ENCODE measurements around the gene BAG2. TPM values are rescaled to one million over a fixed set of nuclear protein-coding genes. Genes with fewer than 3 reads are reported as not detected.

Gene BAG2
- total RNA-seq, 4 donors from 2014 or later, result 0.64 to 1.3 (median 1.0) TPM

DNA sequence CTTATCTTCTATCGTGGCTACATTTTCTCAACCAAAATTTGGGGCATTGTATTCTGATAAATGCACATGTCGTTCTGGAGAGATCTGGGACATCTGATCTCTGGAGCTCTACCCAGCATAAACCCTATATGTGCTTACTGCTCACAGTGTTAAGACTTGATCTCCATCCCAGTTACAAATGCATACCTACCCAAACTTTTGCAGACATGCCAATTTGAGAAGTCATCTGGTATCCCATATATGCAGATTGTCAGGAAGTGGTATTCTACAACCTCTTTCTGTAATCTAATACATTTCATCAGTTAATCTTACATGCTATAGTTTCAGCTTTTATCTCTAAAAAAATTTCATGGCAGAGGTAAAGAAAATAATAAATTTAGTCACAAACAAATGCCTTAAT lies 11.2 kb downstream of the BAG2 start:
- Histone ChIP-seq H3K4me1 (no peaks in the 10 kb centered on the region), H3K36me3 (peaks cover 16% of the 10 kb centered on the region), H3K27me3 (no peaks in the 10 kb centered on the region), H3K27ac (no peak overlapping the region), H3K4me3 (no peak overlapping the region), H3K9me3 (no peaks in the 10 kb centered on the region)
- DNase-seq (ENCODE audit: low spot score in 2 of 2), result no peak
- no peak for TF ChIP-seq EP300 (IDR thresholded peaks at IDR 0.05)
- TF ChIP-seq, protein P1, sequence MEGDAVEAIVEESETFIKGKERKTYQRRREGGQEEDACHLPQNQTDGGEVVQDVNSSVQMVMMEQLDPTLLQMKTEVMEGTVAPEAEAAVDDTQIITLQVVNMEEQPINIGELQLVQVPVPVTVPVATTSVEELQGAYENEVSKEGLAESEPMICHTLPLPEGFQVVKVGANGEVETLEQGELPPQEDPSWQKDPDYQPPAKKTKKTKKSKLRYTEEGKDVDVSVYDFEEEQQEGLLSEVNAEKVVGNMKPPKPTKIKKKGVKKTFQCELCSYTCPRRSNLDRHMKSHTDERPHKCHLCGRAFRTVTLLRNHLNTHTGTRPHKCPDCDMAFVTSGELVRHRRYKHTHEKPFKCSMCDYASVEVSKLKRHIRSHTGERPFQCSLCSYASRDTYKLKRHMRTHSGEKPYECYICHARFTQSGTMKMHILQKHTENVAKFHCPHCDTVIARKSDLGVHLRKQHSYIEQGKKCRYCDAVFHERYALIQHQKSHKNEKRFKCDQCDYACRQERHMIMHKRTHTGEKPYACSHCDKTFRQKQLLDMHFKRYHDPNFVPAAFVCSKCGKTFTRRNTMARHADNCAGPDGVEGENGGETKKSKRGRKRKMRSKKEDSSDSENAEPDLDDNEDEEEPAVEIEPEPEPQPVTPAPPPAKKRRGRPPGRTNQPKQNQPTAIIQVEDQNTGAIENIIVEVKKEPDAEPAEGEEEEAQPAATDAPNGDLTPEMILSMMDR (IDR thresholded peaks at IDR 0.05), result no peak
- no peak for TF ChIP-seq POLR2A (IDR thresholded peaks at IDR 0.05)
- no peak for TF ChIP-seq POLR2AphosphoS5 (IDR thresholded peaks at IDR 0.05)
- 92% methylated on average over 2 of the region's 2 CpGs for whole genome bisulfite sequencing

GRCh38 chr6:57190140-57190539 lies 18.0 kb downstream of the BAG2 start:
- DNase-seq (ENCODE audit: low spot score in 2 of 2), result no peak
- WGBS, result 67% methylated on average over 2 of the region's 2 CpGs
- TF ChIP-seq, protein P1 (IDR thresholded peaks at IDR 0.05), result no peak
- TF ChIP-seq POLR2A (IDR thresholded peaks at IDR 0.05) (no peak), EP300 (IDR thresholded peaks at IDR 0.05) (no peak), POLR2AphosphoS5 (IDR thresholded peaks at IDR 0.05) (no peak)
- peaks cover 3% of the 10 kb centered on the region for H3K36me3 ChIP-seq
- no peaks in the 10 kb centered on the region for H3K9me3 ChIP-seq
- no peaks in the 10 kb centered on the region for H3K4me1 ChIP-seq
- no peak overlapping the region for H3K4me3 ChIP-seq
- no peak overlapping the region for H3K27ac ChIP-seq
- no peaks in the 10 kb centered on the region for H3K27me3 ChIP-seq

DNA sequence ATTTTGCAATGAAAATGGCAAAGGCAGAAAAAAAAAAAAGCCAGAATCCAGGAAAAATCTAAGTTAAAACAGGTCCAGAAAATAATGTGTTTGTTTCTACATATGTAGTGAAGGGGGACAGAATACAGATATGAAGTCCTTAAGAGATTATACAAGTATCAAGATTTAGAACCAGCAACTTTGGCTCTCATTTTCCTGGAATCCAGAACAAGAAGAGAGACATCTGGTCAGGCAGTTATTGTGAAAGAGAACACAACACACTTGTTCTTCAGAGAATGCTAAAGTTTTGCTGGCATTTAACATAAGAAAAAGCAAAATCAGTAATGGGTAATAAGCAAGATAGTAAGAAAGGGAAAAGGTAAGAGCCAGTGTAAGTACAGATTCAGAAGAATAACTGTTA lies 21.1 kb downstream of the BAG2 start:
- peaks cover 3% of the 10 kb centered on the region for H3K36me3 ChIP-seq
- TF ChIP-seq EP300 (IDR thresholded peaks at IDR 0.05), result no peak
- no peak for TF ChIP-seq POLR2AphosphoS5 (IDR thresholded peaks at IDR 0.05)
- TF ChIP-seq POLR2A (IDR thresholded peaks at IDR 0.05), result no peak
- TF ChIP-seq, protein P1 (IDR thresholded peaks at IDR 0.05), result no peak
- H3K27ac ChIP-seq, result no peak overlapping the region
- no peaks in the 10 kb centered on the region for H3K9me3 ChIP-seq
- no peak overlapping the region for H3K4me3 ChIP-seq
- DNase-seq (ENCODE audit: low spot score in 2 of 2), result no peak
- no peaks in the 10 kb centered on the region for H3K4me1 ChIP-seq
- no peaks in the 10 kb centered on the region for H3K27me3 ChIP-seq

DNA sequence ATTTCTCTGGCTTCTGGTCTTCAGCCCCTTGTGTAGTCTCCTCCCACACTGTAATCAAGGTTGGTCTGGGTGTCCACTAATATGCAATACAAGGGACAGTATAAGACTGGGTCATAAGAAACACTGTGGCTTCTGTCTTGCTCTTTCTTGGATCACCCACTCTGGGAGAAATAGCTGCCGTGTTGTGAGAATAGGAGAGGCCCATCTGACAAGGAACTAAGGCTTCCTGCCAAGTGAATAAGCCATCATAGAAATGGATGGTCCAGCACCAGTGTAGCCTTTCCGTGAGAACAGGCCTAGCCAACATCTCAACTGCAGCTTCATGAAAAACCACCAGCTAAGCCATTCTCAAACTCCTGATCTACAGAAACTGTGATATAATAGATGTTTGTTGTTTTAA lies 23.3 kb downstream of the BAG2 start:
- Histone ChIP-seq H3K9me3 (no peaks in the 10 kb centered on the region), H3K27me3 (no peaks in the 10 kb centered on the region), H3K4me1 (no peaks in the 10 kb centered on the region), H3K4me3 (no peak overlapping the region), H3K36me3 (peaks cover 3% of the 10 kb centered on the region), H3K27ac (no peak overlapping the region)
- no peak for TF ChIP-seq EP300 (IDR thresholded peaks at IDR 0.05)
- TF ChIP-seq, protein P1 (IDR thresholded peaks at IDR 0.05), result no peak
- 77% methylated on average over 2 of the region's 2 CpGs for WGBS
- no peak for DNase-seq (ENCODE audit: low spot score in 2 of 2)

GRCh38 chr6:57198926-57199636 lies 27.0 kb downstream of the BAG2 start:
- H3K27me3 ChIP-seq, result no peaks in the 10 kb centered on the region
- H3K9me3 ChIP-seq, result no peaks in the 10 kb centered on the region
- H3K36me3 ChIP-seq, result no peaks in the 10 kb centered on the region
- no peak overlapping the region for H3K4me3 ChIP-seq
- no peak for DNase-seq (ENCODE audit: low spot score in 2 of 2)
- WGBS, result 76% methylated on average over 6 of the region's 6 CpGs
- H3K27ac ChIP-seq, result no peak overlapping the region
- TF ChIP-seq, protein P1 (IDR thresholded peaks at IDR 0.05), result no peak
- no peak for TF ChIP-seq EP300 (IDR thresholded peaks at IDR 0.05)
- no peak for TF ChIP-seq POLR2A (IDR thresholded peaks at IDR 0.05)
- no peak for TF ChIP-seq POLR2AphosphoS5 (IDR thresholded peaks at IDR 0.05)
- H3K4me1 ChIP-seq, result no peaks in the 10 kb centered on the region

Measured in suprapubic skin (tissue), 4 donors.